ENCODE measurements around the gene SEC14L2.

The SEC14L2 gene

DNA sequence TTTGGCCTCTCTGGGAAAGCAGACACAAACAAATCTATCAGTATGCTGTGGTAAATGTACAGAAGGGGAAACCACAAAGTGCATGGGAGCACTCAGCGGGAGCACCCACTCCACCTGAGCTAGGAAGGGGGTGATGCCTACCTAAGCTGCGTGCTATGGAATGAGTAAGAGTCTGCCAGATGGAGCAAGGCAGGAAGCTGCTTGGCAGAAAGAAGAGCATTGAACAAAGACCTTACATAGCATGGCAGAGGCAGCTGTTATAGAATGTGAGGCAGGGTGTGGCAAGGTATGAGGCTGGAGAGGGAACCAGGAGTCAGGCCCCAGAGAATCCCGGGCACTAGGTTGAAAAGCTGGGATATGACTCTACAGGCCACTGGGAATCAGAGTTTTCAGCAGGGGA lies 15.0 kb downstream of the SEC14L2 start:
- no peaks in the 10 kb centered on the region for H3K9me3 ChIP-seq
- no peaks in the 10 kb centered on the region for H3K27me3 ChIP-seq
- H3K27ac ChIP-seq = no peak overlapping the region
- TF ChIP-seq, protein P1, sequence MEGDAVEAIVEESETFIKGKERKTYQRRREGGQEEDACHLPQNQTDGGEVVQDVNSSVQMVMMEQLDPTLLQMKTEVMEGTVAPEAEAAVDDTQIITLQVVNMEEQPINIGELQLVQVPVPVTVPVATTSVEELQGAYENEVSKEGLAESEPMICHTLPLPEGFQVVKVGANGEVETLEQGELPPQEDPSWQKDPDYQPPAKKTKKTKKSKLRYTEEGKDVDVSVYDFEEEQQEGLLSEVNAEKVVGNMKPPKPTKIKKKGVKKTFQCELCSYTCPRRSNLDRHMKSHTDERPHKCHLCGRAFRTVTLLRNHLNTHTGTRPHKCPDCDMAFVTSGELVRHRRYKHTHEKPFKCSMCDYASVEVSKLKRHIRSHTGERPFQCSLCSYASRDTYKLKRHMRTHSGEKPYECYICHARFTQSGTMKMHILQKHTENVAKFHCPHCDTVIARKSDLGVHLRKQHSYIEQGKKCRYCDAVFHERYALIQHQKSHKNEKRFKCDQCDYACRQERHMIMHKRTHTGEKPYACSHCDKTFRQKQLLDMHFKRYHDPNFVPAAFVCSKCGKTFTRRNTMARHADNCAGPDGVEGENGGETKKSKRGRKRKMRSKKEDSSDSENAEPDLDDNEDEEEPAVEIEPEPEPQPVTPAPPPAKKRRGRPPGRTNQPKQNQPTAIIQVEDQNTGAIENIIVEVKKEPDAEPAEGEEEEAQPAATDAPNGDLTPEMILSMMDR (IDR thresholded peaks at IDR 0.05) = no peak
- H3K4me1 ChIP-seq (ENCODE audit: control insufficient read depth in 1 of 2, insufficient read depth in 1 of 2, low read depth in 1 of 2, low read length in 1 of 2) = no peaks in the 10 kb centered on the region
- H3K4me3 ChIP-seq (ENCODE audit: low read depth in 1 of 2, low read length in 1 of 2) = no peak overlapping the region
- peaks cover 15% of the 10 kb centered on the region for H3K36me3 ChIP-seq

DNA sequence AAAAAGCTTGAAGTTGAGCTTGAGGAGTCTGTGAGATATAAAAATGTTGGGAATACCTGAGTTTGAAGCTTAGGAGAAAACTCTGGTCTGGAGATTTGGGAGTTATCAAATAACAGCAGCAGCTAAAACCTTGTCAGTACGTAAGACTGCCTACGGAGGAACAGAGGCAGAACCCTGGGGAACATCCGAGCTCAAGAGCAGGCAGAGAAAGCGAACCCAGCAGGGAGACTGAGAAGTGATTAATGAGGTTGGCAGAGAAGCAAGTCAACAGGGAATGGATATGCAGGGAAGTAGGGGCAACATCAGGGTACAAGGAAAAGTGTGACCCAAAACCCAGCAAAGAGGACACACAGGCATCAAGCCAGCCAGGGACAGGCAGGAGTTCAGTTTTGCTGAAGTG lies 16.2 kb downstream of the SEC14L2 start:
- H3K27ac ChIP-seq = no peak overlapping the region

DNA sequence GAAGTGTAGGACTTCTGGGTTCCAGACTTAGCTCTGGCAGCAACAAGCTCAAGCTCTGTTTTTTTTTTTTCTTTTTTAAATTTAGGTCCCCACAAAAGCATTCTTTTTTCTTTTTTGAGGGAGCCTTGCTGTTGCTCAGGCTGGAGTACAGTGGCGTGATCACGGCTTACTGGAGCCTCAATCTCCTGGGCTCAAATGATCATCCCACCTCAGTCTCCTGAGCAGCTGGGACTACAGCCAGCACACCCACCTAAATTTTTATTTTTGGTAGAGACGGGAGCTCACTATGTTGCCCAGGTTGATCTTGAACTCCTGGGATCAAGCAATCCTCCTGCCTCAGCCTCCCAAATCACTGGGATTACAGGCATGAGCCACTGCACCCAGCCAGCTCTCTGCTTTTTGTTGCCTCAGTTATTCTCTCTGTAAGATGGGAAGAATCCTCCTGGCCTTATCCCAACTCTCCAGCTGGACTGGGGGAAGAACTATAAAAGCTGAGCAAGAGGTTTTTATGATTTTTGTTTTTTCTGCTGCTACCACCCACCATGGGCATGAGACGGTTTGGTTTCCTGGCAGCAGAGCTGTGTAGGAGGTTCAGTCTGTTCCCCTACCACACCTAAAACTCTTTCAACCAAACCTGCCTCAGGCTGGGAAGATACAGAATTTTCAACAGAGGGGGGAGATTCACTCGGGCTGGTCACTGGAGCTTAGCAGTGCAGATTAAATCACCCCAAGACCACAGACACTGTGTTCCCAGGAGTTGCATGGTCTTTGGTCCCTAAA lies 17.1 kb downstream of the SEC14L2 start:
- Histone ChIP-seq H3K36me3 (peaks cover 15% of the 10 kb centered on the region), H3K4me3 (ENCODE audit: low read depth in 1 of 2, low read length in 1 of 2) (no peak overlapping the region), H3K27ac (no peak overlapping the region), H3K4me1 (ENCODE audit: control insufficient read depth in 1 of 2, insufficient read depth in 1 of 2, low read depth in 1 of 2, low read length in 1 of 2) (no peaks in the 10 kb centered on the region), H3K9me3 (no peaks in the 10 kb centered on the region), H3K27me3 (no peaks in the 10 kb centered on the region)
- TF ChIP-seq, protein P1 (IDR thresholded peaks at IDR 0.05) = no peak

More for the DNA sequence above, 16.2 kb downstream of the SEC14L2 start:
- TF ChIP-seq, protein P1 (IDR thresholded peaks at IDR 0.05) = no peak
- Histone ChIP-seq H3K27me3 (no peaks in the 10 kb centered on the region), H3K36me3 (peaks cover 15% of the 10 kb centered on the region), H3K9me3 (no peaks in the 10 kb centered on the region), H3K4me1 (ENCODE audit: control insufficient read depth in 1 of 2, insufficient read depth in 1 of 2, low read depth in 1 of 2, low read length in 1 of 2) (no peaks in the 10 kb centered on the region), H3K4me3 (ENCODE audit: low read depth in 1 of 2, low read length in 1 of 2) (no peak overlapping the region)

DNA sequence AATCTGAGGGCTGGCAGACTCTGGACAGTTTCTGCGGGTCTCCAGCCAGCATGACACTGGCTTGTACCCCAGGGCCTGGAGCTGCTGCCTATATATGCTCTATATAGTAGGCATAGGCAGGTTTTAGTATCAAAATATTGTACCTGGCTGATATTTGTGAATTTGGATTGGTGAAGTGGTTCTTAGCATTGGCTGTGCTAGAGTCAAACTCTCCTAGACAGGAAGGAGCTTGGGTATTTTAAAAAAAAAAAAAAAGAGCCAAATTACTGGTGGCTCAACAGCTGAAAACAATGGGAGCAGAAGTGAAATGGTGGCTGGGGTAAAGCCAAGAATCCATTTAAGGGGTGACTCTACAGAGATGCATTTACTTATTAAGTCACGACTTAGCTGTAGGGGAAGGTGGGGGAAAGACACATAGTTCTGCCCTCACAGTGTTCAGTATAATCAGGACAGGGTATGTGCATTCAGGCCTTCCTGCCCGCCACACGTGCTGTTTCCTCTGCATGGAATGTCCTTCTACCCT lies 17.8 kb downstream of the SEC14L2 start:
- H3K4me3 ChIP-seq (ENCODE audit: low read depth in 1 of 2, low read length in 1 of 2) = no peak overlapping the region
- H3K4me1 ChIP-seq (ENCODE audit: control insufficient read depth in 1 of 2, insufficient read depth in 1 of 2, low read depth in 1 of 2, low read length in 1 of 2) = no peaks in the 10 kb centered on the region

DNA sequence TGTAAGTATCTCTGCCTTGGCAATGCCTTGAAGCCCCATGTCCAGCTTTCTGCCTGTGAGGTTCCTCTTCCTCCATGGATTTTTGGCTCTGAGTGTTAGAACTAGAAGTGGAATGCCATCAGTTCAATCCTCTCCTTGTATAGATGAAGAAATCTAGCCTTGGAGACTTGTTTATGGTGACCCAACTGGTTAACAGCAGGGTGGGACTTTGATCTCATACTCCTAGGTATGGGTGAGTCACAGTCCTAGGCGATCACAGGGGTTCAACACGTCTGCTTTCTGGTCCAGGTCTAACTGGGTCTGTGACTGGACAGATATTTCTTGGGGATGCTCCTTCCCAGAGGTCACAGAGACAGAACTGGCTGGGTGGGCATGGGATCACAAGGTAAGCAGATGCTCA lies 19.6 kb downstream of the SEC14L2 start:
- Histone ChIP-seq H3K9me3 (no peaks in the 10 kb centered on the region), H3K4me1 (ENCODE audit: control insufficient read depth in 1 of 2, insufficient read depth in 1 of 2, low read depth in 1 of 2, low read length in 1 of 2) (no peaks in the 10 kb centered on the region), H3K36me3 (peaks cover 15% of the 10 kb centered on the region), H3K4me3 (ENCODE audit: low read depth in 1 of 2, low read length in 1 of 2) (no peak overlapping the region), H3K27me3 (no peaks in the 10 kb centered on the region), H3K27ac (no peak overlapping the region)
- TF ChIP-seq, protein P1 (IDR thresholded peaks at IDR 0.05) = no peak

More for the DNA sequence above, 17.8 kb downstream of the SEC14L2 start:
- Histone ChIP-seq H3K27me3 (no peaks in the 10 kb centered on the region), H3K9me3 (no peaks in the 10 kb centered on the region), H3K36me3 (peaks cover 15% of the 10 kb centered on the region), H3K27ac (no peak overlapping the region)
- TF ChIP-seq, protein P1 (IDR thresholded peaks at IDR 0.05) = no peak
